GM12874 (cell line): Measurements from ENCODE around the gene LMBR1.
A peak's percentile ranks its signal among the peaks of the same experiment; 100 is the strongest.

Experiments
- CTCF ChIP-seq: IDR thresholded peaks from 2 replicates; pipeline ENCODE4 v1.5.1; 2011; ENCODE audit warnings: low read depth, mild to moderate bottlenecking, control low read depth, low read length, moderate library complexity; ENCODE audit not compliant: insufficient read depth

The LMBR1 gene

GRCh38 chr7:156892821-156893706, at the start of gene LMBR1:
Gene LMBR1 (minus strand): TSS chr7:156893183. CDS start chr7:156892993, 190 bp downstream.
- peak; percentile 59 for TF ChIP-seq CTCF

DNA sequence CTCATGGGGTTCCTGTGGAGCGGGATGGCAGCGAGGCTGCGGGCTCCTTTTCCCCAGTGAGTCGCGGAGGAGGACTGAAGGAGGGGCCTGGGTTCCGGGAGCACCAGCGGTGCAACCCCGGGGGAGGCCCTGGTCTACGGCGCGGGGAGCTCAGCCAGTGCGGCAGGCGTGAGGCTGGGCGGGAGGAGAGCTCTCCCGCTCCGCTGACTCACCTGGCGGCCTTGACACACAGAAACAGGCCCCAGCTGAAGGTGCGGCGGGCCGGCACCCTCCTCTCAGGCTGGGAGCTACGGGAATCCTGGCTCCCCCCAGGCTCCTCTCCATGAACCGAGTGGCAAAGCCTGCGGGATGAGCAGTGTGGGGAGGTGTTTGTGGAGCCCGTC, 49.7 kb upstream of the LMBR1 start:
- no peak for TF ChIP-seq CTCF

DNA sequence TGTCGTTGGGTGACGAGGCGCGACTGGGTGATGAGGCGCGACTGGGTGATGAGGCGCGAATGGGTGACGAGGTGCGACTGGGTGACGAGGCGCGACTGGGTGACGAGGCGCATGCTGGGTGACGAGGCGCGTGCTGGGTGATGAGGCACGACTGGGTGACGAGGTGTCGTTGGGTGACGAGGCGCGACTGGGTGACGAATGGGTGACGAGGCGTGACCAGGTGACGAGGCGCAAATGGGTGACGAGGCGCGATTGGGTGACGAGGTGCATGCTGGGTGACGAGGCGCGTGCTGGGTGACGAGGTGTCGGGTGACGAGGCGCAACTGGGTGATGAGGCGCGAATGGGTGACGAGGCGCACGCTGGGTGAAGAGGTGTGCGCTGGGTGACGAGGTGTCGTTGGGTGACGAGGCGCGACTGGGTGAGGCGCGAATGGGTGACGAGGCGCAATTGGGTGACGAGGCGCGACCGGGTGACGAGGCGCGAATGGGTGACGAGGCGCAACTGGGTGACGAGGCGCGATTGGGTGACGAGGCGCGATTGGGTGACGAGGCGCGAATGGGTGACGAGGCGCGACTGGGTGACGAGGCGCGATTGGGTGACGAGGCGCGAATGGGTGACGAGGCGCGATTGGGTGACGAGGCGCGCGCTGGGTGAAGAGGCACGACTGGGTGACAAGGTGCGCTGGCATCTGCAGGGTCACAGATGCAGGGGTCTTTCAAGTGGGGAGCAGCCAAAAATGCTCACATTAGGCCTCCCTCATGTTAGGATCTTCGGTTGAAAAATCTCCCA, 48.6 kb upstream of the LMBR1 start:
- TF ChIP-seq CTCF: no peak

GRCh38 chr7:156940421-156941122, 47.6 kb upstream of the LMBR1 start:
- TF ChIP-seq CTCF: no peak

GRCh38 chr7:156935250-156935649, 42.3 kb upstream of the LMBR1 start:
- TF ChIP-seq CTCF: no peak

- no peak for TF ChIP-seq CTCF
Observed at GRCh38 chr7:156932006-156932405, 39.0 kb upstream of the LMBR1 start.
